Measurements from ENCODE around the gene PSMB9. TPM values are rescaled to one million over a fixed set of nuclear protein-coding genes. Genes with fewer than 3 reads are reported as not detected.

Gene PSMB9
- total RNA-seq, 2 donors from 2014 or later, result 43.0 to 66.0 TPM

- no peaks in the 10 kb centered on the region for H3K4me1 ChIP-seq
- no peak overlapping the region for H3K27ac ChIP-seq
- intact Hi-C loops (cut with DNase I), result no loop called here
- no peaks in the 10 kb centered on the region for H3K36me3 ChIP-seq
- H3K9ac ChIP-seq (ENCODE audit: low read depth in 2 of 2, low read length in 2 of 2), result no peak overlapping the region
- H3K9me3 ChIP-seq, result no peaks in the 10 kb centered on the region
- TF ChIP-seq CTCF (IDR thresholded peaks at IDR 0.05), result no peak
- H3K4me3 ChIP-seq, result no peak overlapping the region
- DNase-seq, result no peak
- H3K27me3 ChIP-seq, result no peaks in the 10 kb centered on the region
These were observed 38.0 kb upstream of the PSMB9 start for GRCh38 chr6:32815996-32816395.

- no peak within 1 kb of the TSS for H3K4me3 ChIP-seq
- intact Hi-C loops (cut with DNase I), result no loop called here
- H3K27ac ChIP-seq, result no peak within 1 kb of the TSS
- no peak for TF ChIP-seq CTCF (IDR thresholded peaks at IDR 0.05)
- H3K9me3 ChIP-seq, result no peaks in the 10 kb centered on the region
- H3K9ac ChIP-seq (ENCODE audit: low read depth in 2 of 2, low read length in 2 of 2), result no peak within 1 kb of the TSS
- no peaks in the 10 kb centered on the region for H3K36me3 ChIP-seq
- H3K27me3 ChIP-seq, result no peaks in the 10 kb centered on the region
- H3K4me1 ChIP-seq, result no peaks in the 10 kb centered on the region
- no peak for DNase-seq
These were observed 37.2 kb upstream of the PSMB9 start, which contains the start of gene HLA-DOB for GRCh38 chr6:32816746-32817204. Gene HLA-DOB, minus strand, starts transcription at chr6:32817002. Its CDS starts 51 bp downstream, at chr6:32816951.

GRCh38 chr6:32818867-32819266 is 35.1 kb upstream of the PSMB9 start:
- Histone ChIP-seq H3K9me3 (no peaks in the 10 kb centered on the region), H3K4me3 (no peak overlapping the region), H3K27me3 (no peaks in the 10 kb centered on the region), H3K4me1 (no peaks in the 10 kb centered on the region), H3K36me3 (no peaks in the 10 kb centered on the region), H3K27ac (no peak overlapping the region), H3K9ac (ENCODE audit: low read depth in 2 of 2, low read length in 2 of 2) (no peak overlapping the region)
- TF ChIP-seq CTCF (IDR thresholded peaks at IDR 0.05), result no peak
- DNase-seq, result no peak
- intact Hi-C loops (cut with DNase I), result no loop called here

GRCh38 chr6:32819729-32820128 is 34.3 kb upstream of the PSMB9 start:
- TF ChIP-seq CTCF (IDR thresholded peaks at IDR 0.05), result no peak
- Histone ChIP-seq H3K27ac (no peak overlapping the region), H3K9ac (ENCODE audit: low read depth in 2 of 2, low read length in 2 of 2) (no peak overlapping the region), H3K9me3 (no peaks in the 10 kb centered on the region), H3K27me3 (no peaks in the 10 kb centered on the region), H3K4me1 (no peaks in the 10 kb centered on the region), H3K36me3 (no peaks in the 10 kb centered on the region), H3K4me3 (no peak overlapping the region)
- DNase-seq, result no peak
- intact Hi-C loops (cut with DNase I), result no loop called here

- no peak for DNase-seq
- intact Hi-C loops (cut with DNase I), result loop anchor here (5.0 kb wide), 1 partner anchor 41 kb away; no protein-coding TSS in a partner anchor
- Histone ChIP-seq H3K4me3 (no peak overlapping the region), H3K9ac (ENCODE audit: low read depth in 2 of 2, low read length in 2 of 2) (no peak overlapping the region), H3K9me3 (no peaks in the 10 kb centered on the region), H3K4me1 (no peaks in the 10 kb centered on the region), H3K27me3 (no peaks in the 10 kb centered on the region), H3K36me3 (peaks cover 10% of the 10 kb centered on the region), H3K27ac (no peak overlapping the region)
- TF ChIP-seq CTCF (IDR thresholded peaks at IDR 0.05), result peak; percentile 4
These were observed 28.0 kb upstream of the PSMB9 start for GRCh38 chr6:32825966-32826365.
